ENCODE measurements around the gene CRY1.
A peak's percentile ranks its signal among the peaks of the same experiment; 100 is the strongest.

The CRY1 gene

GRCh38 chr12:107066691-107067090 is 26.7 kb downstream of the CRY1 start:
- TF ChIP-seq, protein P1, sequence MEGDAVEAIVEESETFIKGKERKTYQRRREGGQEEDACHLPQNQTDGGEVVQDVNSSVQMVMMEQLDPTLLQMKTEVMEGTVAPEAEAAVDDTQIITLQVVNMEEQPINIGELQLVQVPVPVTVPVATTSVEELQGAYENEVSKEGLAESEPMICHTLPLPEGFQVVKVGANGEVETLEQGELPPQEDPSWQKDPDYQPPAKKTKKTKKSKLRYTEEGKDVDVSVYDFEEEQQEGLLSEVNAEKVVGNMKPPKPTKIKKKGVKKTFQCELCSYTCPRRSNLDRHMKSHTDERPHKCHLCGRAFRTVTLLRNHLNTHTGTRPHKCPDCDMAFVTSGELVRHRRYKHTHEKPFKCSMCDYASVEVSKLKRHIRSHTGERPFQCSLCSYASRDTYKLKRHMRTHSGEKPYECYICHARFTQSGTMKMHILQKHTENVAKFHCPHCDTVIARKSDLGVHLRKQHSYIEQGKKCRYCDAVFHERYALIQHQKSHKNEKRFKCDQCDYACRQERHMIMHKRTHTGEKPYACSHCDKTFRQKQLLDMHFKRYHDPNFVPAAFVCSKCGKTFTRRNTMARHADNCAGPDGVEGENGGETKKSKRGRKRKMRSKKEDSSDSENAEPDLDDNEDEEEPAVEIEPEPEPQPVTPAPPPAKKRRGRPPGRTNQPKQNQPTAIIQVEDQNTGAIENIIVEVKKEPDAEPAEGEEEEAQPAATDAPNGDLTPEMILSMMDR (conservative IDR thresholded peaks at IDR 0.05; ENCODE audit: low read depth, low read length), result no peak
- no peak overlapping the region for H3K4me3 ChIP-seq (ENCODE audit: low read depth, low read length)
- DNase-seq (ENCODE audit: low read depth), result no peak

DNA sequence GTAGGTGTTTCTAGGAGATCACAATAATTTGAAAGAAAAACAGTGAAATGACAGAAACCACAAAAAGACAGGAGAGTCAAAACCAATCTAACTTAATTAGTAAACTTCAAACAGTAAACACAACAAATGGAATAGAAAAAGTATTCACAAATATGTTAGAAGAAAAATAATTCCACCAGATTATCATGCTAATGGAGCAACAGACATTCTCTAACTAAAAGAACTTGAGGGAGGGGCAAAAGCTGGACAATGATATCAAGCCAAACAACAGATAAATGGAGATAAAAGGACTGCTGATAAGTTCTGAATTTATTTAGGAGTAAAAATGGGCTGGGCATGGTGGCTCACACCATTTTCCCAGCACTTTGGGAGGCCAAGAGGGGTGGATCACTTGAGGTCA is 28.7 kb downstream of the CRY1 start:
- TF ChIP-seq, protein P1 (conservative IDR thresholded peaks at IDR 0.05; ENCODE audit: low read depth, low read length), result no peak
- no peak for DNase-seq (ENCODE audit: low read depth)
- H3K4me3 ChIP-seq (ENCODE audit: low read depth, low read length), result no peak overlapping the region

DNA sequence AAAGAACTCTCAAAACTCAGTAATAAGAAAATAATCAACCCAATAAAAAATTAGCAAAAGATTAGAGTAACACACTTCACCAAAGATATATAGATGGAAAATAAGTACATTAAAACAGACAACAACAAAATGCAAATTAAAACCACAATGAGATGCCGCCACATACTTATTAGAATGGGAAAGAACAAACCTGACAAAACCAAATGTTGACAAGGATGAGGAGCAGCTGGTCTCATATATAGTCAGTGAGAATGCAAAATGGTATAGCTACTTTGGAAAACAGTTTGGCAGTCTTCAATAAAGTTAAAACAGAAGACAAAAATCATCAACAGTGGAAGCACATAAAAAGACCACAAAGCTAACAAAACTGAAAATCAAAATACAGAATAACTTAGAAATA is 29.1 kb downstream of the CRY1 start:
- TF ChIP-seq, protein P1 (conservative IDR thresholded peaks at IDR 0.05; ENCODE audit: low read depth, low read length), result no peak
- DNase-seq (ENCODE audit: low read depth), result no peak
- no peak overlapping the region for H3K4me3 ChIP-seq (ENCODE audit: low read depth, low read length)

- TF ChIP-seq, protein P1 (conservative IDR thresholded peaks at IDR 0.05; ENCODE audit: low read depth, low read length), result no peak
- no peak overlapping the region for H3K4me3 ChIP-seq (ENCODE audit: low read depth, low read length)
- no peak for DNase-seq (ENCODE audit: low read depth)
These were observed 35.2 kb downstream of the CRY1 start for GRCh38 chr12:107058190-107058589.

DNA sequence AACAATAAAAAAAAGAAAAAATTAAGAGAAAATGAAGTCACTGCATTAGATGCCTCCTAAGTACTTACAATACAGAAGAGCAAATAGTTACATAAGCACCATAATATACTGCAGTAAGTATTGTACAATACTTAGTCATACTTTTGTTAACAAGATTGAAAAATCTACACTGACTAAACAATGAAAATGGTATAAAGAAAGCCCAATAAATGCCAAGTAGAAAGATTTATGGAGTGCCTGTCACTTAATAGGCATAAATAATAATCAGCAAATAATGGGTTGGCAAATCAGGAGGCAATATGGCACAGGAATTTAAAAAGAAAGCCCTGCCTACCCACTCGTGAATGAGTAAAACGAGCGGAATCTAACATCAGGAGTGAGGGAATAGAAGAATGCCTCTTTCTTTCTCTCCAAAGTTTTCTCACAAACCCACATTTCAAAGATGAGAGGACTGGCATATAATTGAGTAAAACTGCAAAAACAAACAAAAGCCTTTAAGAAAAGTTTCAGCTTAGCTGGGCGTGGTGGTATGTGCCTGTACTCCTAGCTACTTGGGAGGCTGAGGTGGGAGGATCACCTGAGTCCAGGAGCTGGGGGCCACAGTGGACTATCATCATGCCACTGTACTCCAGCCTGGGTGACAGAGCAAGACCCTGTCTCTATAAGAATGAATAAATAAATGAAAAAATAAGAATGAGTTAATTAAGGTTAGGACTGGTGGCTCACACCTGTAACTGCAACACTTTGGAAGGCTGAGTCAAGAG is 36.1 kb downstream of the CRY1 start:
- H3K4me3 ChIP-seq (ENCODE audit: low read depth, low read length), result no peak overlapping the region
- TF ChIP-seq, protein P1 (conservative IDR thresholded peaks at IDR 0.05; ENCODE audit: low read depth, low read length), result no peak
- peak; percentile 25 for DNase-seq (ENCODE audit: low read depth)

- no peak overlapping the region for H3K4me3 ChIP-seq (ENCODE audit: low read depth, low read length)
- DNase-seq (ENCODE audit: low read depth), result no peak
- TF ChIP-seq, protein P1 (conservative IDR thresholded peaks at IDR 0.05; ENCODE audit: low read depth, low read length), result no peak
These were observed 39.6 kb downstream of the CRY1 start for GRCh38 chr12:107053709-107054108.

GRCh38 chr12:107045186-107045585 is 48.2 kb downstream of the CRY1 start:
- TF ChIP-seq, protein P1 (conservative IDR thresholded peaks at IDR 0.05; ENCODE audit: low read depth, low read length), result no peak
- no peak overlapping the region for H3K4me3 ChIP-seq (ENCODE audit: low read depth, low read length)

More at GRCh38 chr12:107045186-107045585, 48.2 kb downstream of the CRY1 start:
- DNase-seq (ENCODE audit: low read depth), result no peak
